Stimulated activated CD8-positive, alpha-beta memory T cell treated with anti-CD3 and anti-CD28 coated beads, Interleukin-7, amount 100 ng/mL, for 4 hours (primary cell): ENCODE results near the gene ANGPTL7.

Experiments
- DNase-seq, 2 donors: peaks; one replicate each; pipeline ENCODE4 v3.0.0-alpha.2; 2020; ENCODE audit warnings: low read depth in 2 of 2

The ANGPTL7 gene

GRCh38 chr1:11204396-11205190 lies 15.4 kb downstream of the ANGPTL7 start:
- DNase-seq = no peak

GRCh38 chr1:11207898-11208611 lies 18.9 kb downstream of the ANGPTL7 start:
- no peak for DNase-seq

- no peak for DNase-seq
Observed at GRCh38 chr1:11211461-11211860, 22.3 kb downstream of the ANGPTL7 start.

- DNase-seq = no peak
Observed at GRCh38 chr1:11211925-11212587, 22.9 kb downstream of the ANGPTL7 start.

- no peak for DNase-seq
Observed at GRCh38 chr1:11214698-11215380, 25.7 kb downstream of the ANGPTL7 start.

GRCh38 chr1:11215381-11216005 lies 26.3 kb downstream of the ANGPTL7 start:
- no peak for DNase-seq

GRCh38 chr1:11216074-11216473 lies 26.9 kb downstream of the ANGPTL7 start:
- no peak for DNase-seq

GRCh38 chr1:11227106-11228077 lies 38.2 kb downstream of the ANGPTL7 start:
- DNase-seq = no peak

- DNase-seq = no peak
Observed at GRCh38 chr1:11229203-11229602, 40.0 kb downstream of the ANGPTL7 start.

- DNase-seq = no peak
Observed at GRCh38 chr1:11233208-11233607, 44.1 kb downstream of the ANGPTL7 start.

- DNase-seq = no peak
Observed at GRCh38 chr1:11237356-11237755, 48.2 kb downstream of the ANGPTL7 start.

- DNase-seq = no peak
Observed at GRCh38 chr1:11238311-11238710, 49.2 kb downstream of the ANGPTL7 start.

- no peak for DNase-seq
Observed at GRCh38 chr1:11245248-11245647, 56.1 kb downstream of the ANGPTL7 start.
